Activated CD8-positive, alpha-beta memory T cell treated with anti-CD3 and anti-CD28 coated beads, Interleukin-2, amount 10 ng/mL, durations not matched to agents 7 days and 5 days (primary cell): ENCODE data around the gene NADK2. TPM values are rescaled to one million over a fixed set of nuclear protein-coding genes. Genes with fewer than 3 reads are reported as not detected.

Source experiments
- ATAC-seq: fragments of 150-1000 bp; cut with Tn5 transposase; one replicate; pipeline ENCODE4 v1.10.0; 2021; ENCODE audit warnings: moderate library complexity
- CTCF ChIA-PET: fragments of 350-600 bp; sonication (Branson Sonifier 250); formaldehyde crosslinking; loops from one replicate; lab custom pipeline; 2021; ENCODE audit warnings: antibody characterized with exemption; lab: Charles Lee
- DNase-seq: peaks from one replicate; pipeline ENCODE4 v3.0.0-alpha.2; 2020
- H3K27ac Mint-ChIP-seq: one replicate; pipeline ENCODE4 v1.8.0; 2021; ENCODE audit warnings: mild to moderate bottlenecking, mixed read lengths
- H3K27me3 Mint-ChIP-seq: one replicate; pipeline ENCODE4 v1.8.0; 2021; ENCODE audit warnings: mixed read lengths
- H3K36me3 Mint-ChIP-seq: one replicate; pipeline ENCODE4 v1.8.0; 2021; ENCODE audit warnings: mild to moderate bottlenecking, mixed read lengths
- H3K4me1 Mint-ChIP-seq: one replicate; pipeline ENCODE4 v1.8.0; 2021; ENCODE audit warnings: mixed read lengths
- H3K4me3 Mint-ChIP-seq: one replicate; pipeline ENCODE4 v1.8.0; 2021; ENCODE audit warnings: mild to moderate bottlenecking, moderate library complexity, mixed read lengths
- H3K9me3 Mint-ChIP-seq: one replicate; pipeline ENCODE4 v1.8.0; 2022; ENCODE audit warnings: low read depth, mixed read lengths
- microRNA-seq: library from miRNA; unstranded; fragments of <30 nt; microRNA quantifications from one replicate; pipeline ENCODE4 v1.2.0, GENCODE V29; 2022
- total RNA-seq, 2 experiments: library from RNA; stranded (reverse); gene quantifications; one replicate each; pipeline ENCODE4 v1.2.3, GENCODE V29; 2021

NADK2 gene
- total RNA-seq, 2 experiments from 2014 or later = 12.5 to 14.9 TPM

- Mint-ChIP-seq H3K9me3 (no peaks in the 10 kb centered on the region), H3K4me1 (peaks cover 52% of the 10 kb centered on the region), H3K4me3 (peak overlapping the region; percentile 90), H3K27me3 (no peaks in the 10 kb centered on the region), H3K36me3 (peaks cover 32% of the 10 kb centered on the region), H3K27ac (peak overlapping the region; percentile 91)
- DNase-seq = peak; percentile 85
- CTCF ChIA-PET = interaction anchor here (1.4 to 2.0 kb wide), 5 partner anchors 9 to 91 kb away, joined by 4 to 9 read pairs (median 4); partner anchors contain the start of gene NADK2
- peak; percentile 26 for ATAC-seq
Observed at GRCh38 chr5:36150676-36151433, 90.9 kb downstream of the NADK2 start.

DNA sequence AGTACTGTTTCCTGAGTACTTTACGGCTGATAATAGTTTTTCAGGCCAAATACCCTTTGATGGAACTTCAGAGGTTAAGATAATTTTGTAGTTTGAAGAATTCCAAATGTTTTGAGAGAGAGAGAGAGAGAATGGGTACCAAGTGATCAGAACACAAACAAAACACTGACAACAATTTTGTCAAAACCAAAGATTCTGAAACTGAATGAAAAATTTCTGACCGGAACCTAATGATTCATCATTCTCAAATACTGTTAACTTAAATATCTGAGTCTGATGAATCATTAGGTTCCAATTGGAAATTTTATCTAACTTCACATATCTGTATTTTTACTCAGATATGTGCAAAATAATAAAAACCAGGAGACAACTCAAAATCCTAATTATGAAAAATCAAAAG, 94.0 kb downstream of the NADK2 start:
- Mint-ChIP-seq H3K9me3 (no peaks in the 10 kb centered on the region), H3K27ac (no peak overlapping the region), H3K4me3 (no peak overlapping the region), H3K36me3 (peaks cover 15% of the 10 kb centered on the region), H3K4me1 (peaks cover 30% of the 10 kb centered on the region), H3K27me3 (no peaks in the 10 kb centered on the region)
- CTCF ChIA-PET = no interaction called here
- no peak for ATAC-seq
- DNase-seq = no peak

GRCh38 chr5:36146390-36146789, 95.3 kb downstream of the NADK2 start:
- H3K9me3 Mint-ChIP-seq = no peaks in the 10 kb centered on the region
- no peaks in the 10 kb centered on the region for H3K27me3 Mint-ChIP-seq
- peaks cover 28% of the 10 kb centered on the region for H3K4me1 Mint-ChIP-seq
- H3K36me3 Mint-ChIP-seq = peaks cover 15% of the 10 kb centered on the region
- H3K27ac Mint-ChIP-seq = no peak overlapping the region
- ATAC-seq = no peak
- no peak overlapping the region for H3K4me3 Mint-ChIP-seq
- DNase-seq = no peak
- CTCF ChIA-PET = no interaction called here

DNA sequence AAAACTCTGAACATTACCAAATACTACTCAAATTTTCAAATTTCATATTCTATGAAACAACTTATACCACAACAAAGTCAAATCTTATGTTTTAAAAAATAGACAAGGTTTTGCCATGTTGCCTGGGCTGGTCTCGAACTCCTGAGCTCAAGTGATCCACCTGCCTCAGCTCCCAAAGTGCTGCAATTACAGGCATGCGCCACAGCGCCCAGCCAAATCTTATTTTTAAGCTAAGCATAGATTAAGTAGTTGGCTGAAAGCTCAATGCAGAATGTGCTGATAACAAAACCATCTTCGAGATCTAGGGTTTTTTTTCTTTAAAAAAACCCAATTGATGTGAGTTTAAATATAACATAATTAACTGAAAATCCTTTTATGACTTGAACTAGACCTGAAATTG, 96.4 kb downstream of the NADK2 start:
- H3K27me3 Mint-ChIP-seq = no peaks in the 10 kb centered on the region
- H3K4me1 Mint-ChIP-seq = peaks cover 22% of the 10 kb centered on the region
- H3K9me3 Mint-ChIP-seq = peaks cover 5% of the 10 kb centered on the region
- no peak for DNase-seq
- no peak overlapping the region for H3K4me3 Mint-ChIP-seq
- peaks cover 24% of the 10 kb centered on the region for H3K36me3 Mint-ChIP-seq
- CTCF ChIA-PET = no interaction called here
- H3K27ac Mint-ChIP-seq = no peak overlapping the region
- ATAC-seq = no peak

Small RNA genes within 50 kb of the gene (microRNA-seq; reads per million reads assigned to microRNA genes)
- gene MIR580 = 20.4 reads per million, percentile 43 among the genes with 10 or more reads in this experiment

Other genes with a start within 250 kb of the NADK2 start
- under 1 TPM; 0.35 to 0.79 TPM for gene UGT3A2, start 175.0 kb downstream of the NADK2 start, total RNA-seq
- 10 to 100 TPM; 13.9 to 15.1 TPM for gene LMBRD2, start 90.0 kb downstream of the NADK2 start, total RNA-seq
- gene SKP2, start 89.8 kb downstream of the NADK2 start, total RNA-seq = 10 to 100 TPM; 43.5 to 52.3 TPM
- gene RANBP3L, start 60.0 kb upstream of the NADK2 start, total RNA-seq = not detected